MV-4-11 (cell line): ENCODE data around the gene TRAF1.

Experiments
- DNase-seq: peaks from one replicate; lab custom pipeline; 2025; lab: John Stamatoyannopoulos, UW

Gene TRAF1

DNA sequence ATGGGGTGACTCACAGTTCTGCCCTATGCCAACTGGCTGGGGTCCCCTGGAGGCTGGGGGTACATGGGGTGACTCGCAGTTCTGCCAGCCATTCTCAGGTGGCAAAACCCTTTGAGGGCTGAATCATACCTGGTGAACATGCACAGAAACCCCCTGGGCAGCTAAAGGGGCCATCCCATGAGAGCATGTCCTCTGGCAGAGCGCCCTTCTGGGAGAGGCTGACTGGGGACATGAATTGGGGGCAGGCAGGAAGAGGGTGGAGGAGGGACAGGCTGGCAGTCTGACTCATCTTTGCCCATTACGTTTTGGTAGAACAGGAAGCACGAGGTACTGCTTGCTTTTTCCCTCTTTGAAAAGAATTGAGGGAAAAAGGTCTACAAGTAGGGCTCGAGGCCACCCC, 16.7 kb downstream of the TRAF1 start:
- peak; percentile 30 for DNase-seq

DNA sequence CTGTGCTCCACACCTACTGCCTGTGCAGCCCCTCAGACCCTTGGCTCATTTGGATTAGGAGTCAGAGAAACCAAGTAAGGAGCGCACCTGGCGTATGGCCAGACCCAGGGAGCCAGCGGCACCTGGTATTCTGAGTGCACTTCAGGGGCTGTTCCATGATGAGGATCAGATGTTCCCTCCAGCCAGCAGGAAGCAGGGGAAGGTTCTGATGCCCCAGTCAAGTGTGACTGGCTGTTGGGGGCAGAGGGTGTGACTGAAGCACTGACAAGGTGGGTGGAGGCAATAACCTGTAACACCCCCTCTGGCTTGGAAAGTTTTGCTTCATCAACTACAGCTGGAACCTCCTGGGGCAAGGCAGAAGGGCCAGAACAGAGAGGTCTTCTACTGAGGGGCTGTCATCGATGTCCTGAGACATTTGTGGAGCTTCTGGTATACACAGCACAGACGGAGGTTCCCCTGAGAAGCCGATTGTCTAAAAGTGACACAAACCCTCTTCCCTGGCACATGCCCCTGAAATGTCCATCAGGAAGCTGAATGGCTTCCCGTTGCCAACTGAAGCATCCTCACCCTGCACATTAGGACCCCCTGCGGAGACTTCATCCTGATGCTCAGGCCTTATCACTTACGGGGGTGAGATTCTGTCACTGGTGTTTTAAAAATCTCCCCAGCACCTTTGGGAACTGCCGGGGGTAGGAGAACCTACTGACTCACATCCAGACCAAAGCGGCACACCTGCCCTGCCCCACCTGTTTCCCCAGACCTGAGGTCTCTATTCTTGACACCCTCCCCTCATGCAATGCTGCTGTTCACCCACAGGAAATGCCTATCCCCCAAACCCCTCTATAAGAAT, 21.1 kb downstream of the TRAF1 start:
- DNase-seq, result no peak

DNA sequence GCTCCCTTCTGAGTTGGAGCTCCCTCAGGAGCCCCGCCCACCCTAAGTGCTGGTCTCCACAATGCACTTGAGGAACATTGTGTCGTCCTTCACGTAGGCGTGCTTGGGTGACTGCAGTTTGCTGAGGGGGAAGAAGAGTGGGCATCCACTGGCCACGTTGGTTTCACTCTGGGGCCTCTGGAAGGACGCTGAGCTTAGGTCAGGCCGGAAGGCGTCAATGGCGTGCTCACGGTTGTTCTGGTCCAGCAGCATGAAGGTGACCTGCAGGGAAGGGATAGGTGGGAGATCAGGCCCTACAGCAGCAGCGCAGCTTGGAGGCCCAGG, 21.7 kb downstream of the TRAF1 start:
- no peak for DNase-seq

DNA sequence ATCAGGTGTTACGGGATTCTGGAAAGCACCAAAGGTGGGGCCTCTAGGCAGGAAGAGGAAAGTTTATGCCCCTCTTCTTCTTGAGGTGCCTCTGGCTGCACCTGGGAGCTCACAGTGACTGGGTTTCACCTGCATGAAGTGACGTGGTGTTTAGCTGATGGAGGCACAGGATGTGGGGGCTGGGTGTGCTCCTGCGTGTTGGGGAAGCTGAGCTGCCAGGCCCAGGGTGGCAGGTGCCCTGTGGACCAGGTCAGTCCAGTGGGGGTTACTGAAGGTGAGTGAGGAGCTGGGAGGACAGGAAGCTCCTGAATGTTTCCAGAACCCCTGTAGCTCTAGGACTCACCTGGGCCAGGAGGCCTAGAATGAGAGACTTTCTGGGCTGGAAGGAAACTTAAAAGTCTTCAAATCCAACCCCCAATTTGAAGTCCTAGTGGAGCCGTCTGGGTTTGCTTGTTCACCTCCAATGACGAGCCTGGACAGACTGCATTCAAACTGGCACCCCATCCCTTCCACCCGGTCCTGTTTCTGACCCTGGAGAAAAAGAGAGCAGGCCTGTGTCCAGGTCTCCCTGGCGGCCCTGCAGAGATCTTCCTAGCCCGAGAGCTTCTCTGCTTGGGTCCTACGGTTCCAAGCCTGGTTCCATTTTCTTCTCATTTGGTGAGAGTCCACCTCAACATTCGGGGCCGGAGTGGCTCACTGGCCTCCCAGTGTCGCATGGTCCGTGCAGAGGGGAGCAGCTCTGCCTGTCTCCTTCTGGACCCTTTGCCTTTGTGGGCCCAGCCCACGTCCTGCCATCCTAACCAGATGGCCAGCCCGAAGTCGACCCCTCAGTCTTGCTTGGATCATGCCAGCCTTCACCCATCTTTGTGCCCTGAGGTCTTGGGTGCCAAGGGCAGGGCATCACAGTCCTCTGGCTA, 22.3 kb downstream of the TRAF1 start:
- no peak for DNase-seq

DNA sequence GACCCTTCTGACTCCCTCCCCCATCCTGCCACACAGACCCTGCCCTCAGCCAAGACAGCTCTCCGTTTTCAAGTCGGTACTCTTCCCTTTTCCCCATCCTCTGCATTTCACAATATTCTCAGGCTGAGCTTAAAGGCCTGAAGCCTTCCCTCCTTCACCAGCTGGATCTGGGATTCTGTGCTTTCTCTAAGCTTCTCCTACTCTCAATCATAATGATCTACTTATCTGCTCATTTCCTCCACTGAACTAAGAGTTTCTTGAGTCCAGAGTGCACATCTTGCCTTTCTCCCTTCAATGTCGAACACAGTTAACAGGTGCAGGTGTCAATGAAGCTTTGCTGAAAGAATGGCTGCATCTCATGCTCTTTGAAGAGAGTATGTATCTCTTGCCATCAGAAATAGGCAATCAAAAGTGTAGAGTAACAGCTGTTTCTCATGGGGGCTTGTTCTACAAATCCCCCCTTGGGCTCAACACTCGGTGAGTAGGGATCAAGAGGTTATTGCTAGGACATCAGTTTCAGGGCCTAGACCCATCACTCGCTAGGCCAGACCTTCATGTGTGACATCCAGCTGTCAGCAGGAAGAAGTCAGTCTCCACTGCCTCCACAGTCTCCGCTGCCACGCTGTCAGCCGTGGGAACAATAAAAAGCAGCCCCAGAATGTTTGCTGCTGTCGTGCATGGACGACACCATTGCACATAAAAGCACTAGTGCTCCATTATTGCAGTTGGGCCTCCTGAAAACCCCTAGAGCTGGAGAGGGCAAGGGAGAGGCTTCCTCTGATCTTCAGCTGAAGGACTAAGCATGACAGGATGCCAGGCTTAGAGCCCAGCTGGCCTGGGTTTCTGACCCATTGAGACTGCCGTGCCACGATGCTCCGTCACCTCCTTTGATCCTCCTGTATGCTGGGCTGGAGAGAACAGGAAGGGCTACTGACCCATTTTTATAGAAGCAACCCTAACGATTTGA, 23.7 kb downstream of the TRAF1 start:
- DNase-seq, result peak; percentile 16

DNA sequence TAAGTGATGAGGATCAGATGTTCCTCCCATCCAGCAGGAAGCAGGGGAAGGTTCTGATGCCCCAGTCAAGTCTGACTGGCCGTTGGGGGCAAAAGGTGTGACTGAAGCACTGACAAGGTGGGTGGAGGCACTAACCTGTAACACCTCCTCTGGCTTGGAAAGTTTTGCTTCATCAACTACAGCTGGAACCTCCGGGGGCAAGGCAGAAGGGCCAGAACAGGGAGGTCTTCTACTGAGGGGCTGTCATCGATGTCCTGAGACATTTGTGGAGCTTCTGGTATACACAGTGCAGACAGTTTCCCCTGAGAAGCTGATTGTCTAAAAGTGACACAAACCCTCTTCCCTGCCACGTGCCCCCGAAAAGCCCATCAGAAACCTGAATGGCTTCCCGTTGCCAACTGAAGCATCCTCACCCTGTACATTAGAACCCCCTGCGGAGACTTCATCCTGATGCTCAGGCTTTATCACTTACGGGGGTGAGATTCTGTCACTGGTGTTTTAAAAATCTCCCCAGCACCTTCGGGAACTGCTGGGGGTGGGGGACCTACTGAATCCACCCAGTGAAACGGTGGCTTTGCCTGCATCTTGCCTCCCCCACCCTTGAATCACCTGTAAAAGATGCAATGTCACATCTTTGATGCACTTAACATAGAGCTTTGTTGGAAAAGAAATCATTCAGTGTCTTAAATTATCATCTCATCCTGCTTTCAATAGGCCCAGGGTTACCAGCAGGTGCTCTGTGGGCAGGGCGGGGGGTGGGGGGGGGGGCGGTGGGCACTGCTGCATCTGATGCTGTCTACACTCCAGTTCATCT, 24.6 kb downstream of the TRAF1 start:
- DNase-seq, result no peak

DNA sequence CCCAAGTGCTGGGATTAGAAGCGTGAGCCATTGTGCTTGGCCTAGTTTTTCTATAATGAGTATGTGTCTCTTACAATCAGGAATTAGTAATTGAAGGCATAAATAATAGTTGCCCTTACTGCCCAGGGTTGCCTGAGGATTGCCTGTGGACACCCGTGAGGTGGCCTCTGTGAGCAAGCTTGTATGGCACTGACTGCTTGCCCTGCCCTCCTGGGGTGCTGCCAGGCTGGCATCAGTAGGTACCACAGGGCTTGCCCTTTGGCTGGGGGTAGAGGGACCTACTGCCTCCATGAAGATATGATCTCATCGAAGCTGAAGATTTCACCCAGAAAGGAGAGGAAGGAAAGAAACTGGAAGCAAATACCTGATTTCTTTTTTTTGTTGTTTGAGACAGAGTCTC, 25.8 kb downstream of the TRAF1 start:
- no peak for DNase-seq

DNA sequence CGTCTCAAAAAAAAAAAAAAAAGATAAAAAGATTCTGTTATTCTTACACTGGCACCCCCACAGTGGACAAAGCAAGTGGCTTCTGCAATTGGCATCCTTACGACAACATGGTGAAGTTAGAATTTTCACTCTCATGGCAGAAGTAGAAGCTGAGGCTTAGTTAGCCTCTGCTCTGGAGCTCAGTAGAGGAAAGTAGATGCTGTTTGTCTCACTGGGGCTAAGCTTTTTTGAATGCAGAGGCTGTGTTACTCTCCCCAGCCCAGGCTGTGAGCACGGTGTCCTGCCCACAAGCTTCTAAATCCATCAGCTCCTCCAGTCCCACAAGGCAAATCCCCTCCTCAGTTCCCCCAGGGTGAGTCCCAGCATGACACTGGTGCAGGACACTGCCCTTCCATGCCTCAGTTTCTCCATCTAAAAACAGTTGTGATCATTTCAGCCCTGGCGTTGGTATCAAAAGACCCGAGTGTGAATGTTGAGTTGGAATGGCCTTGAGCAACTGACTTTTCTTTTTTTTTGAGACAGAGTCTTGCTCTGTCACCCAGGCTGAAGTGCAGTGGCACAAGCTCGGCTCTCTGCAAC, 27.0 kb downstream of the TRAF1 start:
- no peak for DNase-seq

DNA sequence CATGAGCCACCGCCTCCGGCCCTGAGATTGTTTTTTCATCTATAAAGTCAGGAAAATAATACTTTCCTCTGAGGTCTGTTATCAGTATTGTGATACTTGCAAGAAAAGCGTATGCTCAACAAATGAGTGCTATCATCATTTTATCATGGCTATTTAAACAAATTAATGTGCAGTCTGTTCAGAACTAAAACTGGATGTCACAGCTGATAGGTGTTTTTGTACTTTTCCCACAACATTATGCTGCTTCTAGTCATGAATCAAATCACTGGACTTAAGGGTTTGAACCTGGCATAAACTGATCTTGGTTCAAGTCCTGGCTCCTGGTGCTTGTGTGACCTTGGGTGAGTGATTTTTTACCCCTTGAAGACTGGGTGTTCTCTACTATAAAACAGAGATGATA, 28.2 kb downstream of the TRAF1 start:
- DNase-seq, result no peak

DNA sequence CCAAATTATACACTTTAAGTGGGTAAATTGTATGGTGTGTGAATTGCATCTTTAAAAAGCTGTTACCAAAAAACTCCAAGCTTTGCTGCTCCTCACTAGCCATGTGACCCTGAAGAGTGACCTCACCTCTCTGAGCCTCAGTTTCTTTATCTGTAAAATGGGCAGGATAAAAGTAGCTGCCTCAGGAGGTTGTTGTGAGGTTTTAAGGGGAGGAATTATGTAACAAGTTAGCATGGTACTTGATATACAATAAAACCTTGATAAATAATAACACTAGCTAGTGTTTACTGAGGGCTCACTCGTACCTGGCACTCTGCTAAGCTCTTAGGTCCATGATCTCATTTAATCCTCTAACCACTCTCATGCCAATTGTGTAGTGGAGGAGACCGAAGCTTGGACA, 30.6 kb downstream of the TRAF1 start:
- DNase-seq, result no peak

DNA sequence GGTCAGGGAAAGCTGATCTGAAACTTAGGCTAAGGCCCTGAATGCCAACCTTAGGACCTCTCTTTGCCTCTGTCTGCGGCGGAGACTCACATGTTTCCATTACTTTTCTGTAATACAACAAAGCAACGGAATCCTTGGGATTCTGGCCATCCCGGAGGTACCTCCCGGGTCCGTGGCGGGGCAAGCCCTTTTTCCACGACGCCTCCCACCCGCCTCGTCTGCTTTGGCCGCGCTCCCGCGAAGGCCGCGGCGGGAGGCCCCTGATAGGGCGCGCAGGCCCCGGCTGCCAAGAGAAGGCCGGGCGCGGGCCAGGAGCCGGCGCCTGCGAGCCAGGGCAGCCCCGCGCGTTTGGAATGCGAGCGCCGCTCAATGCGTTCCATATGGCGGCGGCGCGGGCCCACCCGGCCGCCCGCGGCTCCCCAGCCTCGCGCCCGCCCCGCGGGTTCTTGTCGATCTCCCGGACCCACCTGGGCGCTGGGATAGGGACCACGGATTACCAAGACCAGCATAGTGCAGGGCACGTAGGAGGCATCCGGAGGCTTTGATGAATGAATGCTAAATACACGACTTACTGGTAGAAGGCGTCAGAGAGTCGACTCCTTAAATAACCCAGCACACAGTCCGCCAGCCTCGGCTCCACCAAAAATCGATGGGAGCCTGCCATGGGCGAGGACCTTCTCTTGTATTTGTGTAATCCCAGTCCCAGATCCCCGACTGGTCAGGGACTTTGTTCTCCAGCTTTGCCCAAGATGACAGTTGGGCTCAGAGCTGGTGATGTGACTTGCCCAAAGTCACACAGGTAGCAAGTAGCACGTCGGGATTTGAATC, 32.1 kb downstream of the TRAF1 start:
- DNase-seq, result no peak

DNA sequence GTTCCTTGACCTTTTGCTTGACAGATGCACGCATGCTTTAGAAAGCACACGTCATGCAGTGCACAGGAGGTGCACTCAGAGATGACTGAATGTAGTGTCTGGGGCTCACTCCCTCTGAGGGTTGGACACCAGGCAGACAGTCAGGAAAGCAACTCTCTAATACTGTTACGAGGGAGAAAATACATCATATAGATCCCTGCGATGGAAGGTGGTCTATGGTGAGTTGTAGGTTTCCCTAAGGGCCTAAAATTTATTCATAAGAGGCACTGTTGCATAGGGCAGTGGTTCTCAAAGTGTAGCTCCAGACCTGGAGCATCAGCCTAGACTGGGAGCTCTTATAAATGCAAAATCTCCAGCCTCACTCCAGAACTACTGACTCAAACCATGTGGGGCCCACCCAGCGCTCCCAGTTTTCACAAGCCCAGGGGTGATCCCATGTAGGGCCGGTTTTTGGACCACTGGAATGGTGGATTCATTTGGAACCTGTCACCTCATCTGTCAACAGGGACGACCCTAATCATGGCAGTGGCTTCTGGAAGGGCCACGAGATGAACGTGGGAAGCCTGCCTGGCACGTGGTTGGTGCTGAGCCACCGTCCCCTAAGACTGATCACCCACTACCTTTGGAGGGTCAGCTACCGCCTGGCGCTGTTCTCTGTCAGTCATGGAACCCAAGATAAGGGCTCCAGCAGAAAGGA, 32.8 kb downstream of the TRAF1 start:
- no peak for DNase-seq

DNA sequence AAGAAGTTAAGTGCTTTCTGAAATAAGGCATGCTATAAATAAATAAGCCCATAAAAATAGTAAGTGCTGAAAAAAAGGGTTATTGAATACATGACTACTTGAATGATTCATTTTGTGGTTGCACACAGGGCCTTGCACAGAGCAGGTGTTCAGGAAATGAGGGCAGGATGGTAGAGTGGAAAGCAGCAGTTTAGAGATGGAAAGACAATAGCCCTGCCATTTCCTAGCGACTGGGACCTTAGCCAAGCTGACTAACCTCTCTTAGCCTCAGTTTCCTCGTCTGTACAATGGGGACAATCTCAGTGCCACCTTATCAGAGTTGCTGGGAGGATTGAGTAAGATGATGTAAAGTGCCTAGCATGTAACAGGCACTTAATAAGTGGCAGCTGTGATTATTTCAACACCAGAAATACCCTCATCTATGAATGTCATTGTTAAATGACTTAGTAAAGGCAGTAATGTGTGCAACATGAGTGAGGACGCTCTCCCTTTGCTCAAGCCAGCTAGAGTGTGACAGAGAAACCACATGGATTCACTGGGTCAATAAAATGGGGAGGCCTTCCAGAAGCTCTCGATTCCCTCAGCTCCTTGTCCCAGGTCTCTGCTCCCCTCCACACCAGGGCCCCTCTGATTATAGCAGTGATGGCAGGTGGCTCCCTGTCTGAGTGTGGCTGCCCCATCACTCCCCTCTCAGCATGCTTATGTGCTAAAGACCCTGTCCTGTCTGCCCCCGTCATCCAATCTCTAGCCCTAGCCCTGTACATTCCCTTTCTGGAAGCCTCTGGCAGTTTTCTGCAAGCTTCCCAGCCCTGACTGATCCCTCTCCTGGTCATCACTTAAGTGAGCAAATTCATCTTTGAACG, 33.6 kb downstream of the TRAF1 start:
- DNase-seq, result peak; percentile 96

DNA sequence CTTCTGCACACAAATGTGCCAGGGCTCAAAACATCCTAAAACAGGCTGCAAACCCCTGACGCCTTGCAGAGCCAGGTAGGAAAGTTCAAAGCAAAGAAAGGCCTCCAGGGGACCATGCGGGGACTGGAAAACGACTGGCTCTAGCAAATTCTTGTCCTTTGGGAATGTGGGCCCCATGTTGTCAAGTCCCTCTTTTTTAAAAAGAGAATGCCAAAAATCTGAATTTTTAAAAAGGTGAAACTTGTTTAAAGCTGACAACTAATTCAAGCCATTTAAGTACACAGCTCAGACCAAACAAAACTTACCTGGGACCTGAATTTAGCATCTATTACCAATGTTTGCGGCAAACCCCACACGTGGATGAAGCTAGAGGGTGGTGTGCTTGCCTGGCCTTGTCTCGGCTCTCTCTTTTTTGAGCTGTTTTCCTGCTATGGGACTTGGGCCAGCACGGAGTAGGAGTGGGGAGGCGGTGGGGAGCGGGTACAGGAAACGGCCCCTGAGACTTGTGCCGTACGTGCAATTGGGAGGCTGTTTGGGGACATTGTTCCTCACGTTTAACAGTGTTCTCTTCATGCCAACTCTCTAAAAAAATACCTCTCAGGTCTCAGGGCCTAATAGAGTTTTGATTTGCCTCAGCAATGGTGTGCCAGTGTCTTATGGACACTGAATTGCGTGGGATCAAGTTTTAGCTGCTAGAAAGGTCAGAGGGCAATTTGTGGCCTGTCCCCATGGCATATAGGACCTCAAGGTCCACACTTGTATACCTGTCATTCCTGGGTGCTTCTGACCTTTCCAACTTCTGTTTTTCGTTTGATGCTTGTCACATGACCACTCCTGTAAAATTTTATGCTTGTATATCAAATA, 34.5 kb downstream of the TRAF1 start:
- no peak for DNase-seq

DNA sequence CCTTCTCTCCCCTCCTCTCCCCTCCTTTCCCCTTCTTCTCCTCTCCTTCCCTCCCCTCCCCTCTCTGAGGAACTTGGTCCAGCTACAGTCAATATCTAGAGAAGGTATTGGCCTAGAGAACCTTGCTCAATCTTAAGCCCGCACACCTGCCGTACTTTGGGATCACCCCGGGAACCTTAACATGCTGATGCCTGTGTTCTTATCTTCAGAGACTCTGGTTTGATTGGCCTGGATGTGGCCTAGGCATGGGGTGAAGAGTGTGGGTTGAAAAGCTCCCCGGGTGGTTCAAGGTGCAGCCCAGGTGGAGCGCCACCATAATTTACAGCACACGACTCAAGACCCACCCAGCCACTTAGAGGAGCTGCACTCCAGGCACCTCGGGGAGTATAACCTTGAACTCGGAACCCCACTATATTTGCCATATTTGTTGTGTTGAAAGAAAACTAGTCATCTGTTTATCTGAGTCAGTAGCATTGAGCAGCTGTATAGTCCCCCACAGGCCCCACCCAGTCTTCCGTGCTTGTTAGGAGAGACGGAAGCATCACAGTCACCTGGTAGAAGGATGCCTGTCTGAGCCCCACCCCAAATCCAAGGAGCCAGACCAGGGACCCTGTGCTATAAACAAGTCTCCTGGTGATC, 35.2 kb downstream of the TRAF1 start:
- no peak for DNase-seq

DNA sequence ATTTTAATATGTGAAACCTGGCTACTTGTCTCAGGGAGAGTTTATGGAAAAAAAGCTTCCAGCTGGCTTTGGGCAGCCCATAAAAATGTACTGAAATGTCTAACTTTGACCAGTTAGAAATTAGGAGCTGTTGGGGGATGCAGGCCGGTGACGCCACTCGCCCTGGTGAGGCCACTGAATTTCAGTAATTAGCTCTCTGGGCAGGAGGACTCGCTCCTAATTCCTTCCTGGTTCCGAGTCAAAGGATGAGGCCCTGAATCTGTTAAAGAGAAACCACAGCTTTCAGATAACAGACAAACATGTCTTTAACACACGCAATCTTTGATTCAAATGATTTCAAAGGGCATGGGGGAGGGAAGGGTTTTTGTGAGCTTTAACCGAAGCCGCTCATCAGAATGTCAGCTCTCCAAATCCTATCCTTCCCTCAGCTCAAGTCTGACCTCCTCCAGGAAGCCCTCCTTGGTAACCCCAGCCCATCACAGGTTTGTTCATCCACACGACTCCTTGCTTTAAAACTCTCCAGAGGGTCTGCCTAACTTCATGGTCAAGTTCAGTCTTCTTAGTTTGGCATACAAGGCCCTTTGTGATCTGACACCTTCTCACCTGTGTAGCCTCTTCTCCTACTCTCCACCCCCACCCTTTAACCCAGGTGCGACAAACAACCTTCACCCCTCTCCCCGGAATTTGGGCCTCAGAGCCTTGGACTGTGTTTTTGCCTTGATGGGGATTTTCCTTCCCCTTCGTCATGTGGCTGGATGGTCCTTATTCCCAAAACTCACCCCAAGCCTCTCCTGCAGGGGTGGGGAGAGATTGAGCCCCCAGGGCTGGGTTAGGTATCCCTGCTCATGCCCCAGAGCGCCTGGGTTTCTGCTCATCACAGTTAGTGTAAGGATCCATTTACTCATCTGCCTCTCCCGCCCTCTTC, 36.0 kb downstream of the TRAF1 start:
- peak; percentile 66 for DNase-seq
